Esophagus muscularis mucosa (tissue), 4 donors: ENCODE measurements around the gene UBE2D1.

Experiments
- CTCF ChIP-seq, 3 experiments: fragments of 200-600 bp in 2 of 3; fragments of 450-650 bp in 1 of 3; sonication (generic) in 2 of 3; IDR thresholded peaks; one replicate each; pipeline ENCODE4 v1.5.1; 2017 to 2019; ENCODE audit warnings: antibody characterized with exemption in 3 of 3, mild to moderate bottlenecking in 2 of 3, moderate library complexity in 1 of 3
- EP300 ChIP-seq: sonication (generic); formaldehyde crosslinking; IDR thresholded peaks from one replicate; pipeline ENCODE4 v1.6.1; 2017; ENCODE audit warnings: antibody characterized with exemption
- POLR2A ChIP-seq: fragments of 450-650 bp; IDR thresholded peaks from one replicate; pipeline ENCODE4 v1.6.1; 2017; ENCODE audit warnings: antibody characterized with exemption, moderate library complexity, mild to moderate bottlenecking, low read depth
- POLR2AphosphoS5 ChIP-seq, 2 donors: sonication (generic); formaldehyde crosslinking; IDR thresholded peaks; one replicate each; pipeline ENCODE4 v1.6.1; 2017; ENCODE audit warnings: antibody characterized with exemption in 2 of 2

GRCh38 chr10:58347967-58348366, 13.2 kb downstream of the UBE2D1 start:
- no peak for TF ChIP-seq CTCF (IDR thresholded peaks at IDR 0.05)
- no peak for TF ChIP-seq POLR2AphosphoS5 (IDR thresholded peaks at IDR 0.05)
- no peak for TF ChIP-seq POLR2A
- TF ChIP-seq EP300, result no peak
